K562 (cell line): Measurements from ENCODE around the gene AGFG2.

Source experiments
- ATF2 ChIP-seq: sonication (generic); formaldehyde crosslinking; IDR thresholded peaks from 2 replicates; pipeline ENCODE4 v1.8.1; 2022; ENCODE audit warnings: missing genetic modification reagents
- CREM ChIP-seq: IDR thresholded peaks from 2 replicates; pipeline ENCODE4 v1.6.1; 2014; ENCODE audit warnings: antibody characterized with exemption, low read depth
- CTCF ChIP-seq, 3 experiments: IDR thresholded peaks in 2 of 3; conservative IDR thresholded peaks in 1 of 3; 2 replicates each; pipeline ENCODE4 v1.5.1; 2011 to 2012; ENCODE audit warnings: low read length in 3 of 3, mild to moderate bottlenecking in 3 of 3, control low read depth in 2 of 3, improper control_type of control experiment in 1 of 3, inconsistent platforms in 1 of 3, low read depth in 1 of 3, mixed read lengths in 1 of 3, moderate library complexity in 1 of 3; ENCODE audit not compliant: insufficient read depth in 2 of 3
- E2F6 ChIP-seq, 2 experiments: IDR thresholded peaks; 2 replicates each; pipeline ENCODE4 v1.6.1; 2011; ENCODE audit warnings: borderline replicate concordance in 1 of 2, control low read depth in 1 of 2, low read depth in 1 of 2, low read length in 1 of 2, mild to moderate bottlenecking in 1 of 2, mixed read lengths in 1 of 2, moderate library complexity in 1 of 2; ENCODE audit not compliant: insufficient read depth in 1 of 2, insufficient read length in 1 of 2, poor library complexity in 1 of 2, severe bottlenecking in 1 of 2; ENCODE audit errors: extremely low read depth in 1 of 2
- MLX ChIP-seq, 2 experiments: fragments of 450-650 bp in 1 of 2; sonication (generic) in 1 of 2; formaldehyde crosslinking; conservative IDR thresholded peaks; 2 replicates each; pipeline versions ENCODE4 v1.4.0 to v1.8.1; 2020 to 2022; ENCODE audit warnings: mild to moderate bottlenecking in 1 of 2, missing genetic modification reagents in 1 of 2
- NCOR1 ChIP-seq: fragments of 450-650 bp; IDR thresholded peaks from 2 replicates; pipeline ENCODE4 v1.6.1; 2016; ENCODE audit warnings: mild to moderate bottlenecking, moderate library complexity
- NFYB ChIP-seq: IDR thresholded peaks from 2 replicates; pipeline ENCODE4 v1.6.1; 2011; ENCODE audit warnings: mild to moderate bottlenecking, moderate library complexity; ENCODE audit not compliant: insufficient read length; ENCODE audit errors: extremely low read depth
- POLR2AphosphoS5 ChIP-seq: IDR thresholded peaks from 2 replicates; pipeline ENCODE4 v1.6.1; 2011; ENCODE audit warnings: mild to moderate bottlenecking, low read depth, low read length, moderate library complexity; ENCODE audit not compliant: control insufficient read depth, insufficient read depth
- RFX5 ChIP-seq: IDR thresholded peaks from 2 replicates; pipeline ENCODE4 v1.6.1; 2011; ENCODE audit warnings: low read depth, mild to moderate bottlenecking, improper control_type of control experiment, low read length
- USF2 ChIP-seq: sonication (generic); formaldehyde crosslinking; IDR thresholded peaks from 2 replicates; pipeline ENCODE4 v1.5.0; 2020; ENCODE audit warnings: missing genetic modification reagents
- ZBED1 ChIP-seq: IDR thresholded peaks from 2 replicates; pipeline ENCODE4 v1.6.1; 2014
- ZC3H4 ChIP-seq: sonication (generic); formaldehyde crosslinking; IDR thresholded peaks from 2 replicates; pipeline ENCODE4 v1.9.0; 2021; ENCODE audit warnings: missing genetic modification reagents, borderline replicate concordance

GRCh38 chr7:100539436-100540006 is 518 bp downstream of the AGFG2 start:
- TF ChIP-seq RFX5 (no peak), USF2 (no peak), ZC3H4 (no peak), NCOR1 (no peak), ATF2 (CRISPR knock-in tag) (no peak), E2F6 (IDR thresholded peaks at IDR 0.05; ENCODE audit: borderline replicate concordance in 1 of 2, extremely low read depth in 1 of 2, insufficient read depth in 1 of 2, insufficient read length in 1 of 2, low read depth in 1 of 2, low read length in 1 of 2, poor library complexity in 1 of 2, severe bottlenecking in 1 of 2) (peak in 1 of 2 experiments; percentile 54), NFYB (no peak), CTCF (IDR thresholded peaks at IDR 0.05 in 2 of 3, conservative IDR thresholded peaks at IDR 0.05 in 1 of 3; ENCODE audit: insufficient read depth in 2 of 3, low read depth in 1 of 3, low read length in 3 of 3) (no peak), CREM (no peak), MLX (CRISPR knock-in tag; conservative IDR thresholded peaks at IDR 0.05) (no peak), ZBED1 (no peak), POLR2AphosphoS5 (no peak)
